ENCODE measurements around the gene ADIPOR2.
A peak's percentile ranks its signal among the peaks of the same experiment; 100 is the strongest.

Gene ADIPOR2

GRCh38 chr12:1738446-1738845, 47.6 kb downstream of the ADIPOR2 start:
- Histone ChIP-seq H2AFZ (ENCODE audit: low read depth, low read length) (no peak overlapping the region), H3K27me3 (ENCODE audit: control insufficient read depth in 1 of 2, insufficient read depth in 1 of 2, low read length in 2 of 2) (no peaks in the 10 kb centered on the region), H2BK5ac (ENCODE audit: low read depth, low read length, poor library complexity, severe bottlenecking) (no peak overlapping the region), H4K8ac (ENCODE audit: low read length) (no peak overlapping the region), H2BK120ac (ENCODE audit: low read depth, low read length) (no peak overlapping the region), H3K9me3 (ENCODE audit: control insufficient read depth, low read length) (no peaks in the 10 kb centered on the region), H3K23ac (ENCODE audit: low read length in 2 of 2) (no peak overlapping the region), H3K79me1 (replicated peaks; ENCODE audit: low read length, poor library complexity, severe bottlenecking) (peaks cover 18% of the 10 kb centered on the region), H3K36me3 (ENCODE audit: control insufficient read depth in 1 of 2, insufficient read depth in 2 of 2, low read depth in 1 of 2, low read length in 2 of 2) (no peaks in the 10 kb centered on the region), H3K9ac (ENCODE audit: low read length) (no peak overlapping the region), H3K4me3 (ENCODE audit: insufficient read depth in 1 of 2, low read depth in 1 of 2, low read length in 2 of 2) (no peak overlapping the region), H2BK12ac (ENCODE audit: low read length in 2 of 2) (no peak overlapping the region), H3K18ac (ENCODE audit: low read depth in 1 of 2, low read length in 2 of 2) (no peak overlapping the region), H2AK5ac (ENCODE audit: low read length, severe bottlenecking) (no peak overlapping the region), H3K4me1 (ENCODE audit: control insufficient read depth, insufficient read depth, low read depth, low read length) (peaks cover 1% of the 10 kb centered on the region), H3K27ac (ENCODE audit: low read length, poor library complexity, severe bottlenecking) (no peak overlapping the region), H4K91ac (ENCODE audit: low read length) (no peak overlapping the region), H3K4me2 (ENCODE audit: low read length, poor library complexity, severe bottlenecking) (no peak overlapping the region), H3K4ac (ENCODE audit: low read depth in 1 of 2, low read length in 2 of 2) (no peak overlapping the region), H3K14ac (ENCODE audit: low read length in 2 of 2) (no peak overlapping the region), H2BK15ac (ENCODE audit: low read depth, poor library complexity, severe bottlenecking) (no peak overlapping the region)
- DNase-seq = no peak

DNA sequence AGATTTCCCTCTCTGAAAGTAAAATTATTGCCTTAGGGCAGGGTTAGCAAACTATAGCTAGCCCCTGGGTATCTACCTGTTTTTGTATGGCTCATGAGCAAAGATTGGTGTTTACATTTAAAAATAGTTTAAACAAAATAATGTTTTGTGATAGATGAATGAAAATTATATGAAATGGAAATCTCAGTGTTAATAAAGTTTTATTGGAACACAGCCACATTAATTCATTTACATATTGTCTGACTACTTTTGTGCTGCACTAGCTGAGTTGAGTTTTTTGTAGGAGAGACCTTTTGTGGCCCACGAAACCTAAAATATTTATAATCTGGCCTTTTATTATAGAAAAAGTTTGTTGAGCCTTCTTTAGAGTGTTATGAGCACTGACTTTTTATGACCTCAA, 48.5 kb downstream of the ADIPOR2 start:
- H3K9me3 ChIP-seq (ENCODE audit: control insufficient read depth, low read length) = no peaks in the 10 kb centered on the region
- H2BK15ac ChIP-seq (ENCODE audit: low read depth, poor library complexity, severe bottlenecking) = no peak overlapping the region
- H3K23ac ChIP-seq (ENCODE audit: low read length in 2 of 2) = no peak overlapping the region
- H3K18ac ChIP-seq (ENCODE audit: low read depth in 1 of 2, low read length in 2 of 2) = no peak overlapping the region
- WGBS = no CpG with 5 or more reads among the region's 1 CpG
- H4K91ac ChIP-seq (ENCODE audit: low read length) = no peak overlapping the region
- H2AK5ac ChIP-seq (ENCODE audit: low read length, severe bottlenecking) = no peak overlapping the region
- H3K36me3 ChIP-seq (ENCODE audit: control insufficient read depth in 1 of 2, insufficient read depth in 2 of 2, low read depth in 1 of 2, low read length in 2 of 2) = no peaks in the 10 kb centered on the region
- no peak overlapping the region for H2AFZ ChIP-seq (ENCODE audit: low read depth, low read length)
- no peak overlapping the region for H3K27ac ChIP-seq (ENCODE audit: low read length, poor library complexity, severe bottlenecking)
- no peak overlapping the region for H2BK5ac ChIP-seq (ENCODE audit: low read depth, low read length, poor library complexity, severe bottlenecking)
- peaks cover 1% of the 10 kb centered on the region for H3K4me1 ChIP-seq (ENCODE audit: control insufficient read depth, insufficient read depth, low read depth, low read length)
- H3K4ac ChIP-seq (ENCODE audit: low read depth in 1 of 2, low read length in 2 of 2) = no peak overlapping the region
- H3K14ac ChIP-seq (ENCODE audit: low read length in 2 of 2) = no peak overlapping the region
- H3K4me3 ChIP-seq (ENCODE audit: insufficient read depth in 1 of 2, low read depth in 1 of 2, low read length in 2 of 2) = no peak overlapping the region
- H4K8ac ChIP-seq (ENCODE audit: low read length) = no peak overlapping the region
- DNase-seq = no peak
- no peak overlapping the region for H2BK120ac ChIP-seq (ENCODE audit: low read depth, low read length)
- H3K27me3 ChIP-seq (ENCODE audit: control insufficient read depth in 1 of 2, insufficient read depth in 1 of 2, low read length in 2 of 2) = no peaks in the 10 kb centered on the region
- H2BK12ac ChIP-seq (ENCODE audit: low read length in 2 of 2) = no peak overlapping the region
- H3K79me1 ChIP-seq (replicated peaks; ENCODE audit: low read length, poor library complexity, severe bottlenecking) = peaks cover 20% of the 10 kb centered on the region
- no peak overlapping the region for H3K4me2 ChIP-seq (ENCODE audit: low read length, poor library complexity, severe bottlenecking)
- H3K9ac ChIP-seq (ENCODE audit: low read length) = no peak overlapping the region

DNA sequence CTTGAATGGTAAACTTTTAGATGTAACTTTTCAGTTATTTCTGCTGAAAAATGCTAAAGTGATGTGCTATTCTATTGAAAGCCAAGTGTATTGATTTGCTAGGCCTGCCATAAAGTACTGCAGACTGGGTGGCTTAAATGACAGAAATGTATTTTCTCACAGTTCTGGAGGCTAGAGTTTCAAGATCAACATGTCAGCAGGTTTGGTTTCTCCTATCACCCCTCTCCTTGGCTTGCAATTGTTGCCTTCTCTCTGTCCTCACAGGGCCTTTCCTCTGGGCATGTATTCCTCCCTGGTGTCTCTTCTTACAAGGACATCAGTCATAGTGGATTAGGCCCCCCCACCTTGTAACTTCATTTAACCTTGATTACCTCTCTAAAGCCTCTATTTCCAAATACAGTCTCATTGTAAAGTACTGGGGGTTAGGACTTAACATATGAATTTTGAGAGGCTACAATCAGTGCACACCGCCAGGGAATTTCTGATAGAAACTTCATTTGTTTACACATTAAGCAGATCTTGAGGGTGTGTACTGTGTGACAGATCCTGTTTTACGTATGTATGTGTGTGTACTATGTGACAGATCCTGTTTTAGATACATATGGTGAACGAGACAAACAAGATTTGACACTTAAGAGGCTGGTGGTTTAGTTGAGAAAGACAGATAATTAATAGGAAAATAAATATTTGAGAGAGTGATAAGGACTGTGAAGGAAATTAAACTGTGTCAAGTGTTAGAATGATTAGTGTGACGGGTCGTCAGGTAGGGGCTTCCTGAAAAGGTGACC, 49.5 kb downstream of the ADIPOR2 start:
- Histone ChIP-seq H3K4me2 (ENCODE audit: low read length, poor library complexity, severe bottlenecking) (no peak overlapping the region), H2BK120ac (ENCODE audit: low read depth, low read length) (no peak overlapping the region), H3K18ac (ENCODE audit: low read depth in 1 of 2, low read length in 2 of 2) (no peak overlapping the region), H2BK15ac (ENCODE audit: low read depth, poor library complexity, severe bottlenecking) (no peak overlapping the region), H2BK12ac (ENCODE audit: low read length in 2 of 2) (no peak overlapping the region), H3K4me1 (ENCODE audit: control insufficient read depth, insufficient read depth, low read depth, low read length) (peaks cover 1% of the 10 kb centered on the region), H3K36me3 (ENCODE audit: control insufficient read depth in 1 of 2, insufficient read depth in 2 of 2, low read depth in 1 of 2, low read length in 2 of 2) (peaks cover 0 to 4% of the 10 kb centered on the region in 2 experiments), H3K14ac (ENCODE audit: low read length in 2 of 2) (no peak overlapping the region), H3K23ac (ENCODE audit: low read length in 2 of 2) (no peak overlapping the region), H3K4me3 (ENCODE audit: insufficient read depth in 1 of 2, low read depth in 1 of 2, low read length in 2 of 2) (no peak overlapping the region), H3K9ac (ENCODE audit: low read length) (no peak overlapping the region), H3K79me1 (replicated peaks; ENCODE audit: low read length, poor library complexity, severe bottlenecking) (peaks cover 20% of the 10 kb centered on the region), H3K4ac (ENCODE audit: low read depth in 1 of 2, low read length in 2 of 2) (no peak overlapping the region), H3K27ac (ENCODE audit: low read length, poor library complexity, severe bottlenecking) (no peak overlapping the region), H4K8ac (ENCODE audit: low read length) (no peak overlapping the region), H4K91ac (ENCODE audit: low read length) (no peak overlapping the region), H3K9me3 (ENCODE audit: control insufficient read depth, low read length) (peaks cover 6% of the 10 kb centered on the region), H3K27me3 (ENCODE audit: control insufficient read depth in 1 of 2, insufficient read depth in 1 of 2, low read length in 2 of 2) (no peaks in the 10 kb centered on the region), H2AFZ (ENCODE audit: low read depth, low read length) (no peak overlapping the region), H2BK5ac (ENCODE audit: low read depth, low read length, poor library complexity, severe bottlenecking) (no peak overlapping the region), H2AK5ac (ENCODE audit: low read length, severe bottlenecking) (no peak overlapping the region)
- DNase-seq = no peak
- WGBS = 76% methylated on average over 5 of the region's 5 CpGs

- Histone ChIP-seq H3K4me2 (ENCODE audit: low read length, poor library complexity, severe bottlenecking) (no peak overlapping the region), H2BK5ac (ENCODE audit: low read depth, low read length, poor library complexity, severe bottlenecking) (no peak overlapping the region), H3K18ac (ENCODE audit: low read depth in 1 of 2, low read length in 2 of 2) (no peak overlapping the region), H2BK12ac (ENCODE audit: low read length in 2 of 2) (no peak overlapping the region), H3K23ac (ENCODE audit: low read length in 2 of 2) (no peak overlapping the region), H2AFZ (ENCODE audit: low read depth, low read length) (no peak overlapping the region), H2BK15ac (ENCODE audit: low read depth, poor library complexity, severe bottlenecking) (no peak overlapping the region), H3K36me3 (ENCODE audit: control insufficient read depth in 1 of 2, insufficient read depth in 2 of 2, low read depth in 1 of 2, low read length in 2 of 2) (peaks cover 0 to 4% of the 10 kb centered on the region in 2 experiments), H3K79me1 (replicated peaks; ENCODE audit: low read length, poor library complexity, severe bottlenecking) (peaks cover 21% of the 10 kb centered on the region), H3K27me3 (ENCODE audit: control insufficient read depth in 1 of 2, insufficient read depth in 1 of 2, low read length in 2 of 2) (no peaks in the 10 kb centered on the region), H3K9me3 (ENCODE audit: control insufficient read depth, low read length) (peaks cover 14% of the 10 kb centered on the region), H3K27ac (ENCODE audit: low read length, poor library complexity, severe bottlenecking) (no peak overlapping the region), H3K4me3 (ENCODE audit: insufficient read depth in 1 of 2, low read depth in 1 of 2, low read length in 2 of 2) (no peak overlapping the region), H3K14ac (ENCODE audit: low read length in 2 of 2) (no peak overlapping the region), H3K9ac (ENCODE audit: low read length) (no peak overlapping the region), H3K4ac (ENCODE audit: low read depth in 1 of 2, low read length in 2 of 2) (no peak overlapping the region), H4K91ac (ENCODE audit: low read length) (no peak overlapping the region), H2BK120ac (ENCODE audit: low read depth, low read length) (no peak overlapping the region), H3K4me1 (ENCODE audit: control insufficient read depth, insufficient read depth, low read depth, low read length) (peaks cover 1% of the 10 kb centered on the region), H4K8ac (ENCODE audit: low read length) (no peak overlapping the region), H2AK5ac (ENCODE audit: low read length, severe bottlenecking) (no peak overlapping the region)
- DNase-seq = peak; percentile 45
- 0% methylated on average over 1 of the region's 1 CpG for WGBS
Observed at GRCh38 chr12:1741154-1741949, 50.5 kb downstream of the ADIPOR2 start.

Measured in mesenchymal stem cell (in vitro differentiated cells and primary cell).